ENCODE results near the gene MRI1. TPM values are rescaled to one million over a fixed set of nuclear protein-coding genes. Genes with fewer than 3 reads are reported as not detected.

MRI1 gene
- polyA plus RNA-seq, 1 donor (not counting 4 experiments of a cell fraction or from before 2014, with no cell fraction given): 22.8 TPM

- Histone ChIP-seq H3K9me3 (ENCODE audit: control insufficient read depth, low read depth, low read length) (no peaks in the 10 kb centered on the region), H4K20me1 (ENCODE audit: control insufficient read depth, extremely low read depth, insufficient read depth, low read length) (no peaks in the 10 kb centered on the region), H3K4me1 (ENCODE audit: control insufficient read depth, extremely low read depth, insufficient read depth, low read length) (peaks cover 17% of the 10 kb centered on the region), H3K4me2 (ENCODE audit: control insufficient read depth, extremely low read depth, insufficient read depth, low read depth, low read length) (no peak overlapping the region), H2AFZ (ENCODE audit: control insufficient read depth, low read length) (no peak overlapping the region), H3K36me3 (ENCODE audit: control insufficient read depth in 2 of 2, extremely low read depth in 1 of 2, insufficient read depth in 2 of 2, low read length in 2 of 2) (no peaks in the 10 kb centered on the region), H3K27ac (ENCODE audit: control insufficient read depth, insufficient read depth, low read length) (no peak overlapping the region), H3K27me3 (ENCODE audit: control insufficient read depth, extremely low read depth, insufficient read depth, low read length) (no peaks in the 10 kb centered on the region), H3K9me1 (ENCODE audit: control insufficient read depth, extremely low read depth, insufficient read depth, low read length) (no peaks in the 10 kb centered on the region), H3K4me3 (ENCODE audit: control insufficient read depth in 2 of 3, extremely low read depth in 1 of 3, insufficient read depth in 2 of 3, low read depth in 1 of 3, low read length in 3 of 3) (no peak overlapping the region), H3K9ac (ENCODE audit: control insufficient read depth, extremely low read depth, insufficient read depth, low read length) (no peak overlapping the region), H3K79me2 (ENCODE audit: control insufficient read depth, insufficient read depth, low read length) (peaks cover 6% of the 10 kb centered on the region)
- dilution Hi-C loops (cut with MboI; ENCODE audit: extremely low pct_ligation_motif_present, low sequenced_read_pairs): no loop called here
- no peak for FAIRE-seq
- DNase-seq (ENCODE audit: low read depth, low spot score): no peak
- TF ChIP-seq CTCF (optimal IDR thresholded peaks at IDR 0.05 in 1 of 3, IDR thresholded peaks at IDR 0.05 in 1 of 3, conservative IDR thresholded peaks at IDR 0.05 in 1 of 3; ENCODE audit: extremely low read depth in 1 of 3, insufficient read depth in 2 of 3, low read length in 3 of 3) (no peak), EZH2 (IDR thresholded peaks at IDR 0.05; ENCODE audit: low read length) (no peak)
These were observed 36.5 kb upstream of the MRI1 start for GRCh38 chr19:13727798-13728197.

- TF ChIP-seq EZH2 (IDR thresholded peaks at IDR 0.05; ENCODE audit: low read length) (no peak), CTCF (optimal IDR thresholded peaks at IDR 0.05 in 1 of 3, IDR thresholded peaks at IDR 0.05 in 1 of 3, conservative IDR thresholded peaks at IDR 0.05 in 1 of 3; ENCODE audit: extremely low read depth in 1 of 3, insufficient read depth in 2 of 3, low read length in 3 of 3) (no peak)
- H3K36me3 ChIP-seq (ENCODE audit: control insufficient read depth in 2 of 2, extremely low read depth in 1 of 2, insufficient read depth in 2 of 2, low read length in 2 of 2): no peaks in the 10 kb centered on the region
- FAIRE-seq: no peak
- peaks cover 17% of the 10 kb centered on the region for H3K4me1 ChIP-seq (ENCODE audit: control insufficient read depth, extremely low read depth, insufficient read depth, low read length)
- H3K4me2 ChIP-seq (ENCODE audit: control insufficient read depth, extremely low read depth, insufficient read depth, low read depth, low read length): no peak overlapping the region
- dilution Hi-C loops (cut with MboI; ENCODE audit: extremely low pct_ligation_motif_present, low sequenced_read_pairs): no loop called here
- no peaks in the 10 kb centered on the region for H3K9me3 ChIP-seq (ENCODE audit: control insufficient read depth, low read depth, low read length)
- H3K27ac ChIP-seq (ENCODE audit: control insufficient read depth, insufficient read depth, low read length): no peak overlapping the region
- peak overlapping the region; percentile 19 for H2AFZ ChIP-seq (ENCODE audit: control insufficient read depth, low read length)
- no peaks in the 10 kb centered on the region for H4K20me1 ChIP-seq (ENCODE audit: control insufficient read depth, extremely low read depth, insufficient read depth, low read length)
- H3K9me1 ChIP-seq (ENCODE audit: control insufficient read depth, extremely low read depth, insufficient read depth, low read length): no peaks in the 10 kb centered on the region
- H3K4me3 ChIP-seq (ENCODE audit: control insufficient read depth in 2 of 3, extremely low read depth in 1 of 3, insufficient read depth in 2 of 3, low read depth in 1 of 3, low read length in 3 of 3): no peak overlapping the region
- DNase-seq (ENCODE audit: low read depth, low spot score): no peak
- no peaks in the 10 kb centered on the region for H3K27me3 ChIP-seq (ENCODE audit: control insufficient read depth, extremely low read depth, insufficient read depth, low read length)
- no peak overlapping the region for H3K9ac ChIP-seq (ENCODE audit: control insufficient read depth, extremely low read depth, insufficient read depth, low read length)
- H3K79me2 ChIP-seq (ENCODE audit: control insufficient read depth, insufficient read depth, low read length): peaks cover 6% of the 10 kb centered on the region
These were observed 34.5 kb upstream of the MRI1 start for GRCh38 chr19:13729859-13730258.

All from keratinocyte (primary cell).